Liver (tissue), 3 donors: Measurements from ENCODE around the gene SNX19.

ENCODE experiments used
- ATF3 ChIP-seq: IDR thresholded peaks from 2 replicates; pipeline ENCODE4 v1.6.1; 2016; ENCODE audit warnings: antibody characterized with exemption
- CTCF ChIP-seq: fragments of 150-350 bp; IDR thresholded peaks from 2 replicates; pipeline ENCODE4 v1.5.1; 2017; ENCODE audit warnings: improper control_type of control experiment, low read depth, low read length; ENCODE audit not compliant: missing input control
- EGR1 ChIP-seq, 2 donors: IDR thresholded peaks; 2 replicates each; pipeline ENCODE4 v1.6.1; 2016 to 2018; ENCODE audit warnings: antibody characterized with exemption in 2 of 2, low read depth in 2 of 2
- GABPA ChIP-seq, 2 donors: IDR thresholded peaks in 1 of 2; conservative IDR thresholded peaks in 1 of 2; 2 replicates each; pipeline ENCODE4 v1.6.1; 2016; ENCODE audit warnings: antibody characterized with exemption in 2 of 2, mild to moderate bottlenecking in 1 of 2, moderate library complexity in 1 of 2
- HNF4G ChIP-seq: IDR thresholded peaks from 2 replicates; pipeline ENCODE4 v1.6.1; 2016; ENCODE audit warnings: antibody characterized with exemption
- JUND ChIP-seq, 2 donors: IDR thresholded peaks; 2 replicates each; pipeline ENCODE4 v1.6.1; 2016; ENCODE audit warnings: antibody characterized with exemption in 2 of 2
- MAX ChIP-seq: IDR thresholded peaks from 2 replicates; pipeline ENCODE4 v1.6.1; 2016; ENCODE audit warnings: antibody characterized with exemption
- RAD21 ChIP-seq, 2 donors: IDR thresholded peaks; 2 replicates each; pipeline ENCODE4 v1.6.1; 2016; ENCODE audit warnings: antibody characterized with exemption in 2 of 2, mild to moderate bottlenecking in 2 of 2
- REST ChIP-seq: IDR thresholded peaks from 2 replicates; pipeline ENCODE4 v1.6.1; 2016; ENCODE audit warnings: antibody characterized with exemption, mild to moderate bottlenecking
- SP1 ChIP-seq: IDR thresholded peaks from 2 replicates; pipeline ENCODE4 v1.6.1; 2018; ENCODE audit warnings: antibody characterized with exemption, mild to moderate bottlenecking
- TAF1 ChIP-seq: conservative IDR thresholded peaks from 2 replicates; pipeline ENCODE4 v1.6.1; 2016; ENCODE audit warnings: antibody characterized with exemption, mild to moderate bottlenecking
- YY1 ChIP-seq: IDR thresholded peaks from 2 replicates; pipeline ENCODE4 v1.6.1; 2016; ENCODE audit warnings: antibody characterized with exemption, mild to moderate bottlenecking
- donor health status: healthy.
- donor health status: healthy.

- TF ChIP-seq SP1 (no peak), CTCF (no peak), EGR1 (IDR thresholded peaks at IDR 0.05; ENCODE audit: low read depth in 2 of 2) (no peak), MAX (no peak), HNF4G (no peak), GABPA (IDR thresholded peaks at IDR 0.05 in 1 of 2, conservative IDR thresholded peaks at IDR 0.05 in 1 of 2) (no peak), ATF3 (no peak), TAF1 (no peak), REST (no peak), YY1 (no peak), JUND (IDR thresholded peaks at IDR 0.05) (no peak), RAD21 (IDR thresholded peaks at IDR 0.05) (no peak)
Measured at GRCh38 chr11:130947481-130947880, 31.2 kb upstream of the SNX19 start.
